IgD-negative memory B cell (primary cell): ENCODE measurements around the gene FMO5. TPM values are rescaled to one million over a fixed set of nuclear protein-coding genes. Genes with fewer than 3 reads are reported as not detected.

ENCODE experiments used
- H3K27ac Mint-ChIP-seq, 3 donors: one replicate each; pipeline ENCODE4 v1.8.0; 2020 to 2022; ENCODE audit warnings: mild to moderate bottlenecking in 3 of 3, mixed read lengths in 3 of 3, moderate library complexity in 1 of 3
- H3K27me3 Mint-ChIP-seq: one replicate; pipeline ENCODE4 v1.8.0; 2021; ENCODE audit warnings: mixed read lengths
- H3K36me3 Mint-ChIP-seq: one replicate; pipeline ENCODE4 v1.8.0; 2020; ENCODE audit warnings: mild to moderate bottlenecking, mixed read lengths
- H3K4me1 Mint-ChIP-seq, 3 donors: one replicate each; pipeline ENCODE4 v1.8.0; 2020 to 2022; ENCODE audit warnings: mixed read lengths in 3 of 3, mild to moderate bottlenecking in 1 of 3
- H3K4me3 Mint-ChIP-seq, 4 donors: one replicate each; pipeline ENCODE4 v1.8.0; 2020 to 2022; ENCODE audit warnings: mild to moderate bottlenecking in 4 of 4, mixed read lengths in 4 of 4, moderate library complexity in 3 of 4
- H3K9me3 Mint-ChIP-seq, 3 donors: one replicate each; pipeline ENCODE4 v1.8.0; 2020 to 2021; ENCODE audit warnings: mixed read lengths in 3 of 3, mild to moderate bottlenecking in 1 of 3
- polyA plus RNA-seq: library from polyadenylated mRNA; unstranded; fragments of 300-500 nt; fragmentation: Illumina TruSeq; gene quantifications from one replicate; pipeline ENCODE4 v1.2.3, GENCODE V29; 2021

Gene FMO5, protein sequence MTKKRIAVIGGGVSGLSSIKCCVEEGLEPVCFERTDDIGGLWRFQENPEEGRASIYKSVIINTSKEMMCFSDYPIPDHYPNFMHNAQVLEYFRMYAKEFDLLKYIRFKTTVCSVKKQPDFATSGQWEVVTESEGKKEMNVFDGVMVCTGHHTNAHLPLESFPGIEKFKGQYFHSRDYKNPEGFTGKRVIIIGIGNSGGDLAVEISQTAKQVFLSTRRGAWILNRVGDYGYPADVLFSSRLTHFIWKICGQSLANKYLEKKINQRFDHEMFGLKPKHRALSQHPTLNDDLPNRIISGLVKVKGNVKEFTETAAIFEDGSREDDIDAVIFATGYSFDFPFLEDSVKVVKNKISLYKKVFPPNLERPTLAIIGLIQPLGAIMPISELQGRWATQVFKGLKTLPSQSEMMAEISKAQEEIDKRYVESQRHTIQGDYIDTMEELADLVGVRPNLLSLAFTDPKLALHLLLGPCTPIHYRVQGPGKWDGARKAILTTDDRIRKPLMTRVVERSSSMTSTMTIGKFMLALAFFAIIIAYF
- 1.9 TPM for polyA plus RNA-seq

DNA sequence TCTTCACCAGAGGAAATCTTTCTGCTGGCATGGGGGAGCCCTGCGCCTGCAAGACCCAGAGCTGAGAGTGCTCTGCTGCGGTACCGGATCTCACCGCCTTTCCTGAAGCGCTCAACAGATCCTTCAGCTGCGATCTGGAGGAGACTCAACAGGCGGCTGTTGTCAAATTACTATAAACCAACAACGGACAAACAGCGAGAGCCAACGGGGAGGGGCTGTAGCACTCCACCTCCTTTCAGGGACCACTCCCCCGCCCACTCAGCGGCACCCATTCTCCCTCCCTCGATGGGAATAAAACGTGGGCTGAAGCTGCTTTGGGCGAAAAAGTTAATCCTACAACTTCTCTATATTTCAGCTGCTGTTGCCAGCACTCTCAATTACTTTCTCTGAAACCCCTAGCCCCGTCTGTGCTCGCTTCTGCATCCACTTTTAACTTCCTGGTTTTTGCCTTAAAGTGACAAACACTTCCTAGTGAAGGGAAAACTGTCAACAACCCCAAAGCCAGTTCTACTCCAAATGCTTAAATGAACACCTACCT, at the start of gene FMO5:
Gene FMO5 (minus strand): TSS at position 147 of the 538 bp plus-strand sequence. CDS start 310 bp downstream, outside the sequence.
- Mint-ChIP-seq H3K27ac (peak within 1 kb of the TSS; percentile 4 to 92 (median 83)), H3K4me1 (peaks cover 11 to 16% (median 15%) of the 10 kb centered on the region in 3 donors), H3K36me3 (no peaks in the 10 kb centered on the region), H3K4me3 (peak within 1 kb of the TSS; percentile 90 to 98 (median 94)), H3K9me3 (peaks cover 0 to 2% (median 0%) of the 10 kb centered on the region in 3 donors), H3K27me3 (no peaks in the 10 kb centered on the region)

DNA sequence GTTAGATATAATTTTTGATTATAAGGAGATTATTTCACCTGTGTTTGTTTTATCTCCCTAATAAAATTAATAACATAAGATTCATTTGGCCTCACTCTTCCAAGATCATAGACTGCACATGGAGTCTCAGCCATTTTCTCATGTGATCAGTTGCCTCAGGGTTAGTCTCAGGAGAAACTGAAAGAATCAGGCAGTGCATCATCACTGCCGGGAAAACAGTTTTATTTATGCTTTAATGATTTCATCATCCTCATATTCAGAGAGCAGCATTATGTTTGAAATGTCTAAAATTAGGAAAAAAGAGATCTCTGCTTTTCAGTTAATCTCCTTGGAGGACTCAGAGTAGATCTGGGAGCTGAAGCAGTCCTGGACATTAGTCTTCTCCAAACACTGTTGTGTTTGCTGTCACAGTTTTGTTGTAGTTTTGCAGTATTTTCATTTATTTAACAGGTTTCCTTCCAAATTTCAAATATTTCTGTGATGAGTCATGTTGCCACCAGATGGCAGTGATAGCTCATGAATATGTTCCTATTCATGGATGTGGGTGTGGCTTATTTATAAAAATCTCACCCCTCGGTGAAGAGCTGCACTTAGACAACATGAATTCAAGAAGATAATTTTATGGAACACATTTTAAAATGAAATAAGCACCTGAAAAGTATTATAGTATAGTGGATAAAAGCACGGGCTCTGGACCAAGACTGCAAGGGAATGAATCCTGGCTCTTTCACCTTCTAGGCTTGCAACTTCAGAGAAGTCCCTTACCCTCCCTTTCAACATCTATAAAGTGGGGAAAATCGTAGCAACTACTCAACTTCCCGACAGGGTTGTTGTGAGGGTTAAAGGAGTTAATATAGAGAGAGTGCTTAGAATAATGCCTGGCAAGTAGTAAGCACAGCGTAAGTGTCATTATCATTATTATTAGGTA, 48.5 kb upstream of the FMO5 start:
- peaks cover 19% of the 10 kb centered on the region for H3K36me3 Mint-ChIP-seq
- H3K27ac Mint-ChIP-seq: no peak overlapping the region
- H3K4me1 Mint-ChIP-seq: peaks cover 0 to 1% (median 0%) of the 10 kb centered on the region in 3 donors
- no peak overlapping the region for H3K4me3 Mint-ChIP-seq
- no peaks in the 10 kb centered on the region for H3K27me3 Mint-ChIP-seq
- no peaks in the 10 kb centered on the region for H3K9me3 Mint-ChIP-seq

DNA sequence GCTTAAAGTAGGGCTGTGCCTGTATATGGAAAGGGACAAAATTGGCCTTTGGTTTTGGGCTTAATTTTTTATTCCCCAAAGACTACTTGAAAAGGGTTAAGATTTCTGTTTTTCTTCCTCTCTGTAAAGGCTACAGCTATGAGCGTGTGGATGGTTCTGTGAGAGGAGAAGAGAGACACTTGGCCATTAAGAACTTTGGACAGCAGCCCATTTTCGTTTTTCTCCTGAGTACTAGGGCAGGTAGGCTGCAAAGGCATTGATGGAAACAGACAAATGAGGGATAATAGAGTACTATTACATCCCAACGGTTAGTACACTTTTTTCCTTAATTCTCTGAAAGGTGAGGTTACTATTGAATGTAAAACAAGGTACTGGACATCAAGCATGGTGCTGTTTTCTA, 46.9 kb upstream of the FMO5 start:
- H3K4me3 Mint-ChIP-seq: no peak overlapping the region
- H3K36me3 Mint-ChIP-seq: peaks cover 11% of the 10 kb centered on the region

DNA sequence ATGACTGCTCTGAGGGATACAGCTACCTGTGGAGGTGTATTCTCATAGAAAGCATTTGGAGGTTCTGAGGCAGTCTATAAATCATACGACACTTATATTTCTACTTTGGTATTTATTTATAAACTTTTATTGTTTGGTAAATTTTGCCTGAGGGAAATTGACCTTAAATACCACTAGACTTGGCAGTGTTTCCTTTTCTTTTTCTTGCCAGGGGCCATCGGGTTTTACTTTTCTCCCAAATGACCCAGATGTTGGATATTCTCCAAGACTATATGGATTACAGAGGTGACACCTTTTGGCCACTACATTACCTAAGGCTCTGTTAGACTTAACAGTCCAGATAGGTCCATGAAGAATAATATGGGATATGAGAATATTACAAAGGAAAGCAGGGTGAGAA, 45.6 kb upstream of the FMO5 start:
- Mint-ChIP-seq H3K27me3 (no peaks in the 10 kb centered on the region), H3K36me3 (peaks cover 8% of the 10 kb centered on the region), H3K9me3 (no peaks in the 10 kb centered on the region), H3K4me1 (peaks cover 0 to 1% (median 0%) of the 10 kb centered on the region in 3 donors), H3K27ac (no peak overlapping the region), H3K4me3 (no peak overlapping the region)

More for the DNA sequence above, 46.9 kb upstream of the FMO5 start:
- Mint-ChIP-seq H3K9me3 (no peaks in the 10 kb centered on the region), H3K27ac (no peak overlapping the region), H3K27me3 (no peaks in the 10 kb centered on the region), H3K4me1 (peaks cover 0 to 1% (median 0%) of the 10 kb centered on the region in 3 donors)

DNA sequence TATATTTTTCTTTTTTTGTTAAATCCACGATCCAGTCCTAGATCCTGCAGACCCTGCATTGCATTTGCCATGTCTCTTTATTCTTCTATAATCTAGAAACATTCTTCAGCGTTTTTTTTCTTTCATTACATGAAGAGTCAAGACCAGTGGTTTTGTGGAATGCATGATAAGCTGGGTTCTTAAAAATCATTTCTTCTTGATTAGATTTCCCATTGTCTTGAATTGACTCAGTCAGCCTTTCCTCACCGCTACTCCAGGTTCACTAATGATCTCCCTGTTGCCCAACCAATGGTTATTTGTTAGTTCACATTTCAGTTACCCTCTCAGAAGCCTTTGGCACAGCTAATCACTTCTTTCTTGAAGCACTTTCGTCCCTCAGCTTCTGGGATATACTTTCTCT, 42.6 kb upstream of the FMO5 start:
- Mint-ChIP-seq H3K4me3 (no peak overlapping the region), H3K9me3 (no peaks in the 10 kb centered on the region), H3K4me1 (no peaks in the 10 kb centered on the region), H3K27ac (no peak overlapping the region), H3K36me3 (peaks cover 5% of the 10 kb centered on the region), H3K27me3 (no peaks in the 10 kb centered on the region)

DNA sequence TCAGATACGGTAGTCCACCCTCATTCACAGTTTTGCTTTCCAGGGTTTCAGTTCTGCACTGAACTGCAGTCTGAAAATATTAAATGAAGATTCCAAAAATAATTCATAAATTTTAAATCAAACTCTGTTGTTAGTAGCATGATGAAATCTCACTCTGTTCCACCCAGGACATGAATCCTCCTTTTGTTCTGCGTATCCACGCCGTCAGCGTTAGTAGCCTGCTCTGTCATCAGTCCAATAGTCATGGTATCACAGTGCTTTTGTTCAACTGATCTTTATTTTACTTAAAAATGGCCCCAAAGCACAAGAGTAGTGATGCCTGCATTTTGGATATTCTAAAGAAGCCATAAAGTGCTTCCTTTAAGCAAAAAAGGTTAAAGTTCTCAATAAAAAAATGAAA, 41.2 kb upstream of the FMO5 start:
- Mint-ChIP-seq H3K4me3 (no peak overlapping the region), H3K4me1 (no peaks in the 10 kb centered on the region), H3K36me3 (peaks cover 6% of the 10 kb centered on the region), H3K9me3 (no peaks in the 10 kb centered on the region), H3K27me3 (no peaks in the 10 kb centered on the region), H3K27ac (no peak overlapping the region)

DNA sequence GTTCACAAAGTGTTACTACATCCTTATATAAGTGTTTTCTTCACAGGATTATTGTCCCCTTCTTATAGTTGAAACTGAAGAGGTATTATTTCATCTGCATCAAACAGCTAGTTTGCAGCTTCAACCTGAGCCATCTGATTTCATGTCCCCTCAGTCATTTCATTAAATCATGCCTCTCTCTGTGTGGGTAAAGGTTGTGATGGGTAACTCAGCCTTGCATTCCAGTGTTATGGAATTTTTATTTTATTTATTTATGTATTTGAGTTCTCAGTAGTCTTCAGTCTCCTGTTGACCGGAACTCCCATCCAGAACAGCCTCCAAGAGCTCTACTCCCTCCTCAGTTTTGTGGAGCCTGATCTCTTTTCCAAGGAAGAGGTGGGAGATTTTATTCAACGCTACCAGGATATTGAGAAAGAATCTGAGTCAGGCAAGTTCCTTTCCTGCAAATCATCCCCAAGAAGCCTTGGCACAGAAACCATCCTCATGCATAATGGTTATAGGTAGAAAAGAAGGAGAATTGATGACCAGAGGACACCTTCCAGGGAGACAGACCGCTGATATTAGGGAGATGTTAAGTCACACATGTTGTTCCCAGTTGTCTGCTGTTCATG, 39.1 kb upstream of the FMO5 start:
- H3K4me3 Mint-ChIP-seq: no peak overlapping the region
- H3K36me3 Mint-ChIP-seq: peaks cover 4% of the 10 kb centered on the region
- H3K27ac Mint-ChIP-seq: no peak overlapping the region

DNA sequence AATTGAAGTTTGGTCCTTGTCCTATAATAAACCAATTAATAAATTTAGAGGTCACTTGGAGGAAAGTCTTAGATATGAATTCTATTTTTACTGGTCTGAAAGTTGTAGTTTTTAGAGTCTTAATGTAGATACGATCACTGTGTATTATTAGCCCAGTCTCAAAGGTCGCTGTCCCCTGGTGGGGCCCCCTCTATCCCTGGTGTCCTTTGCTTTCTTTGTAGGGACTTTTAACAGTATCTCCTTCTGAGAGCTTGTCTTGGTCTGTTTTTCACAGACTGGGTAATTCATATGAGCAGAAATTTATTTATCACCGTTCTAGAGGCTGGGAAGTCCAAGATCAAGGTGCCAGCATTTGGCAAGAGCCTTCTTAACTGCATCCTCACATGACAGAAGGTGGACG, 35.8 kb upstream of the FMO5 start:
- peaks cover 0 to 2% (median 0%) of the 10 kb centered on the region in 3 donors for H3K4me1 Mint-ChIP-seq
- H3K36me3 Mint-ChIP-seq: peaks cover 4% of the 10 kb centered on the region
- H3K9me3 Mint-ChIP-seq: no peaks in the 10 kb centered on the region
- no peak overlapping the region for H3K4me3 Mint-ChIP-seq
- no peak overlapping the region for H3K27ac Mint-ChIP-seq
- no peaks in the 10 kb centered on the region for H3K27me3 Mint-ChIP-seq

More for the DNA sequence above, 39.1 kb upstream of the FMO5 start:
- Mint-ChIP-seq H3K4me1 (no peaks in the 10 kb centered on the region), H3K9me3 (no peaks in the 10 kb centered on the region), H3K27me3 (no peaks in the 10 kb centered on the region)

DNA sequence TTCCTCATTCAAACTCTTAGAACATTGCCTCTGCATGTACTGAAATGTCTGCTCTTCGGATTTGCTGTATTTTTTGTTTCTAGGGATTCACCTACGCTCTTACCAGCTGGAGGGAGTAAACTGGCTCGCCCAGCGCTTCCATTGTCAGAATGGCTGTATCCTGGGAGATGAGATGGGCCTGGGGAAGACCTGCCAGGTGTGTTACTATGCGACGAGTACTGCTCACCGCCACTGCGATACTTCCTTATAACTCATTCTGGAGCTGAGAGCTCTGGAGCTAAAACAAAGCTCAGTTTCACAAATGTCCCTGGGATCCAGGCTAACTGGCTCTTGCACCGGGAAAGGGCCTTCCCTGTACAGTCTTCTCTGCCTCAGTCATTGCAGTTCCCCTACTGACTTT, 27.4 kb upstream of the FMO5 start:
- Mint-ChIP-seq H3K36me3 (peaks cover 5% of the 10 kb centered on the region), H3K27ac (no peak overlapping the region), H3K9me3 (no peaks in the 10 kb centered on the region), H3K4me1 (peaks cover 13 to 24% (median 22%) of the 10 kb centered on the region in 3 donors), H3K4me3 (no peak overlapping the region), H3K27me3 (no peaks in the 10 kb centered on the region)

DNA sequence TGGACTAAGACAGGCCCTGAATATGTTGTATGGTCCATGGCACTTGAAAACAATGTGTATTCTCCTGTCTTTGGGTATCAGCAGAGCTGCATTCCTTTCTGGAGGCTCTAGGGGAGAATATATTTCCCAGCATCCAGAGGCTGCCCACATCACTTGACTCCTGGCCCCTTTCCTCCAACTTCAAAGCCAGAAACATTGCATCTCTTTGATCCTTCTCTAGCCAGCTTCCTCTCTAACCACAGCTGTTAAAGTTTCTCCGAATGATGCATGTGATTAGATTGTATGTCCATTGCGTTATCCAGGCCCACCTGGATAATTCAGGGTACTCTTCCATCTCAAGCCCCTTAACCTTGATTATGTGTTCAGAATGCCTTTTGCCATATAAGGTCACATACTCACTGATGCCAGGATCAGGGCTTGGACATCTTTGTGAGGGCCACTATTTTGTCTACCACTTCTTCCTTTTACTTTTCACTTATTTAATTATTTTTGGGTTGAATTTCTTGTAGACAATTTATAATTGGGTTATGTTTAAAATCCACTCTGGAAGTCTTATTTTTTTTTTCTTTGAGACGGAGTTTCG, 22.6 kb upstream of the FMO5 start:
- H3K27me3 Mint-ChIP-seq: no peaks in the 10 kb centered on the region
- H3K27ac Mint-ChIP-seq: peak overlapping the region; percentile 27 to 50 (median 35)
- H3K4me3 Mint-ChIP-seq: peak overlapping the region in 2 of 4 donors; percentile 30 to 70
- H3K9me3 Mint-ChIP-seq: no peaks in the 10 kb centered on the region
- H3K36me3 Mint-ChIP-seq: peaks cover 2% of the 10 kb centered on the region
- peaks cover 29 to 45% (median 44%) of the 10 kb centered on the region in 3 donors for H3K4me1 Mint-ChIP-seq

DNA sequence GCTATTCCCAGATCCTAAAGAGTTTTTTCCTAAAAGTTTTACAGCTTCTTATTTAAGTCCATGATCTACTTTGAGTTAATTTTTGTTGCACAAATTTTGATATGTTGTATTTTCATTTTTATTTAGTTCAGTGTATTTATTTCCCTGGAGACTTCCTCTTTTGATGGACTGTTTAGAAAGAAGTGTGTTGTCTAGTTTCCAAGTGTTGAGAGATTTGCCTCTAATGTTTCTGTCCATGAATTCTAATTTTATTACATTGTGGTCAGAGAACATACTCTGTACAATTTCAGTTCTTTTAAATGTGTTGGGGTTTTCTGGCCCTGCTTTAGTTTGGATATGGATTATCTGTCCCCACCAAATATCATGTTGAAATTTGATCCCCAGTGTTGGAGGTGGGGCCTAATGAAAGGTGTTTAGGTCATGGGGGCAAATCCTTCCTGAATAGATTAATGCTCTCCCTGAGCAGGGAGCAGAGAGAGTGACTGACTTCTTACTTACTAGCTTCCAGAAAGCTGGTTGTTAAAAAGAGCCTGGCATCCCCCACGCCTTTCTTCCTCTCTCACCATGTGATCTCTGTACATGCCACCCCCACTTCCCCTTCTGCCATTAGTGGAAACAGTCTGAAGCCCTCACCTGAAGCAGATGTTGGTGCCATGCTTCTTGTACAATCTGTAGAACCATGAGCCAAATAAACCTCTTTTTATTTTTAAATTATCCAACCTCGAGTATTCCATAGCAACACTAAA, 21.9 kb upstream of the FMO5 start:
- Mint-ChIP-seq H3K4me1 (peaks cover 28 to 45% (median 43%) of the 10 kb centered on the region in 3 donors), H3K27ac (peak overlapping the region; percentile 27 to 50 (median 35)), H3K9me3 (no peaks in the 10 kb centered on the region), H3K4me3 (peak overlapping the region in 3 of 4 donors; percentile 30 to 70 (median 63)), H3K27me3 (no peaks in the 10 kb centered on the region), H3K36me3 (peaks cover 2% of the 10 kb centered on the region)

DNA sequence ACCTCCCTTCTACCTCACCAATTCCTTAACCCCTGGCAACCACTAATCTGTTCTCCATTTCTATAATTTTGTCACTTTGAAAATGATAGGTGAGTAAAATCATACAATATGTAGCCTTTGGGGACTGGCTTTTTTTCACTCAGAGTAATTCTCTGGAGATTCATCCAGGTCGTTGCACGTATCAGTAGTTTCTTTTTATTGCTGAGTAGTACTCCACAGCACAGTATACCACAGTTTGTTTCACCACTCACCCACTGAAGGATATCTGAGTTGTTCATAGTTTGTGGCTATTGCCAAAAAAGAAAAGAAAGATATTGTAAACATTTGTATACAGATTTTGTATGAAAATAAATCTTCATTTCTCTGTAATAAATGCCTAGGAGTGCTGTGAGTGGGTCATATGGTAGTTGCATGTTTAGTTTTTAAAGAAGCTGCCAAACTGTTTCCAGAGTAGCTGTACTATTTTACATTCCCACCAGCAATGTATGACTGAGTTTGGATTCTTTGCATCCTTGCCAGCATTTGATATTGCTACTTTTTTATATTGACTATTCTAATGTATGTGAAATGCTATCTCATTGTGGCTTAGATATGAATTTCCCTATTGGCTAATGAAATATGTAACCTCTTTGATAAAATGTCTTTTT, 21.0 kb upstream of the FMO5 start:
- H3K27me3 Mint-ChIP-seq: no peaks in the 10 kb centered on the region
- H3K4me1 Mint-ChIP-seq: peaks cover 30 to 45% (median 44%) of the 10 kb centered on the region in 3 donors
- H3K4me3 Mint-ChIP-seq: peak overlapping the region in 2 of 4 donors; percentile 24 to 49
- no peaks in the 10 kb centered on the region for H3K9me3 Mint-ChIP-seq
- peaks cover 2% of the 10 kb centered on the region for H3K36me3 Mint-ChIP-seq
- H3K27ac Mint-ChIP-seq: no peak overlapping the region

DNA sequence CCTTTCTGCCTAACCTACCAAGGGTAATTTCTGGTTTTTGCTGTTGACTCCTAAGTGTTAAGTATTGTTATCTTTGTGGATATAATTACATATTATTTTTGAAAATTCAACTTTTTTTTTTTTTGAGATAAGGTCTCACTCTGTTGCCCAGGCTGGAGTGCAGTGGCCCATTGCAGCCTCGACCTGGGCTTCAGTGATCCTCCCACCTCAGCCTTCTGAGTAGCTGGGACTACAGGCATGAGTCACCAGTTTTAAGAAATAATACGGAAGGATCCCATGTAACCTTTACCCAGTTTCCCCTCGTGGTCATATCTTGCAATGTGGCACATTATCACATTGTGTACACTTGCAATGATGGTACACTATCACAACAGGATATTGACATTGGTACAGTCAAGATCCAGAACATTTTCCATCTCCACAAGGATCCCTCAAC, 20.5 kb upstream of the FMO5 start:
- Mint-ChIP-seq H3K4me1 (peaks cover 30 to 45% (median 40%) of the 10 kb centered on the region in 3 donors), H3K27me3 (no peaks in the 10 kb centered on the region), H3K36me3 (peaks cover 2% of the 10 kb centered on the region), H3K9me3 (no peaks in the 10 kb centered on the region), H3K4me3 (peak overlapping the region in 3 of 4 donors; percentile 18 to 60 (median 24)), H3K27ac (no peak overlapping the region)
